OCI-LY7 (cell line): ENCODE data around the gene DIABLO. TPM values are rescaled to one million over a fixed set of nuclear protein-coding genes. Genes with fewer than 3 reads are reported as not detected.

Experiments
- BruUV-seq: library from RNA; stranded (reverse); fragments of 400-500 nt; replicated peaks from 2 replicates; lab custom pipeline; 2021; lab: Mats Ljungman, UMichigan
- CTCF ChIA-PET: fragments of 300-600 bp; sonication (Branson Sonifier 250); formaldehyde crosslinking; loops from one replicate; lab custom pipeline; 2022; ENCODE audit warnings: antibody characterized with exemption; ENCODE audit not compliant: unreplicated experiment; lab: Charles Lee
- POLR2A ChIA-PET: fragments of 300-600 bp; sonication (Branson Sonifier 250); formaldehyde crosslinking; loops from one replicate; lab custom pipeline; 2022; ENCODE audit warnings: antibody characterized with exemption; lab: Charles Lee
- DNase-seq: peaks from one replicate; pipeline ENCODE4 v3.0.0-alpha.2; 2015; ENCODE audit warnings: low spot score
- H2AFZ ChIP-seq: fragments of 200-600 bp; sonication (generic), shearing (Covaris generic); 2 replicates; pipeline ENCODE4 v1.6.1; 2014; ENCODE audit warnings: mild to moderate bottlenecking, antibody characterized with exemption, low read length, moderate library complexity
- H3K27ac ChIP-seq: fragments of 200-600 bp; sonication (generic); 2 replicates; pipeline ENCODE4 v1.5.1; 2014; ENCODE audit warnings: mixed run types, low read depth, mild to moderate bottlenecking, moderate library complexity, low read length, inconsistent platforms; ENCODE audit not compliant: poor library complexity, severe bottlenecking
- H3K36me3 ChIP-seq: fragments of 200-600 bp; sonication (generic); 2 replicates; pipeline ENCODE4 v1.6.1; 2014; ENCODE audit warnings: mild to moderate bottlenecking, antibody characterized with exemption, low read length, moderate library complexity, mixed read lengths; ENCODE audit not compliant: insufficient read depth
- H3K4me1 ChIP-seq: fragments of 200-600 bp; sonication (generic); 2 replicates; pipeline ENCODE4 v1.5.1; 2014; ENCODE audit warnings: mild to moderate bottlenecking, low read length; ENCODE audit not compliant: insufficient read depth, poor library complexity, severe bottlenecking
- H3K4me2 ChIP-seq: fragments of 200-600 bp; sonication (generic); 2 replicates; pipeline ENCODE4 v1.6.1; 2014; ENCODE audit warnings: mild to moderate bottlenecking, low read length
- H3K4me3 ChIP-seq: fragments of 200-600 bp; sonication (generic); 2 replicates; pipeline ENCODE4 v1.5.1; 2014; ENCODE audit warnings: mild to moderate bottlenecking, low read depth, low read length; ENCODE audit not compliant: poor library complexity, severe bottlenecking
- H3K79me2 ChIP-seq: fragments of 200-600 bp; sonication (generic); 2 replicates; pipeline ENCODE4 v1.6.1; 2016; ENCODE audit warnings: low read depth, mild to moderate bottlenecking, low read length, moderate library complexity, mixed read lengths; ENCODE audit not compliant: insufficient read depth
- H3K9me2 ChIP-seq: fragments of 200-600 bp; sonication (generic); 2 replicates; pipeline ENCODE4 v1.6.1; 2016; ENCODE audit warnings: mild to moderate bottlenecking, low read length, mixed read lengths; ENCODE audit not compliant: insufficient read depth
- H3K9me3 ChIP-seq: fragments of 200-600 bp; sonication (generic); 2 replicates; pipeline ENCODE4 v1.6.1; 2014; ENCODE audit warnings: mild to moderate bottlenecking, mixed run types, low read length, mixed read lengths
- H4K20me1 ChIP-seq: fragments of 200-600 bp; sonication (generic); 2 replicates; pipeline ENCODE4 v1.6.1; 2014; ENCODE audit warnings: mild to moderate bottlenecking, antibody characterized with exemption, low read length, moderate library complexity, mixed read lengths; ENCODE audit not compliant: insufficient read depth
- CTCF ChIP-seq: fragments of 200-600 bp; sonication (generic); conservative IDR thresholded peaks from 2 replicates; pipeline ENCODE4 v1.5.1; 2014; ENCODE audit warnings: mild to moderate bottlenecking, antibody characterized with exemption, low read length, moderate library complexity, mixed read lengths
- EZH2phosphoT487 ChIP-seq: fragments of 200-600 bp; sonication (generic); IDR thresholded peaks from 2 replicates; pipeline ENCODE4 v1.6.1; 2018; ENCODE audit warnings: low read depth, borderline replicate concordance, mild to moderate bottlenecking, mixed run types, antibody characterized with exemption, low read length, moderate library complexity, mixed read lengths
- intact Hi-C: fragments of 100-400 bp; cut with micrococcal nuclease; formaldehyde crosslinking; loops from one replicate; pipeline ENCODE4 v1.10.0; 2022; ENCODE audit not compliant: unreplicated experiment
- total RNA-seq, 2 experiments: library from RNA; depleted of rRNA in 1 of 2; stranded (reverse); fragments of >200 nt in 1 of 2; shearing (Covaris generic) in 1 of 2; gene quantifications; 2 replicates each; pipeline ENCODE4 v1.2.3, GENCODE V29; 2014 to 2022

The DIABLO gene
- total RNA-seq, 2 experiments from 2014 or later, result 53.9 to 56.5 TPM

- H3K9me2 ChIP-seq, result no peaks in the 10 kb centered on the region
- H2AFZ ChIP-seq, result no peak overlapping the region
- H3K79me2 ChIP-seq, result no peaks in the 10 kb centered on the region
- POLR2A ChIA-PET, result no interaction called here
- H3K9me3 ChIP-seq, result no peaks in the 10 kb centered on the region
- no peaks in the 10 kb centered on the region; the same call in 1 of the 2 replicates for H4K20me1 ChIP-seq
- CTCF ChIA-PET, result no interaction called here
- BruUV-seq, result no TSS peak
- DNase-seq, result no peak
- no peak overlapping the region for H3K4me3 ChIP-seq
- TF ChIP-seq CTCF (no peak), EZH2phosphoT487 (no peak)
- intact Hi-C loops, result no loop called here
- no peak overlapping the region for H3K4me2 ChIP-seq
- peaks cover 49% of the 10 kb centered on the region for H3K36me3 ChIP-seq
- H3K4me1 ChIP-seq, result no peaks in the 10 kb centered on the region
- H3K27ac ChIP-seq, result no peak overlapping the region
Observed at GRCh38 chr12:122206111-122206881, 19.6 kb downstream of the DIABLO start.

GRCh38 chr12:122205053-122205925 lies 20.6 kb downstream of the DIABLO start:
- ChIA-PET POLR2A (no interaction called here), CTCF (interaction anchor here (0.6 kb wide), 1 partner anchor 16 kb away, joined by 3 read pairs; no protein-coding TSS in a partner anchor)
- H3K4me2 ChIP-seq, result no peak overlapping the region
- H3K9me3 ChIP-seq, result no peaks in the 10 kb centered on the region
- TF ChIP-seq CTCF (no peak), EZH2phosphoT487 (no peak)
- no peak overlapping the region for H3K4me3 ChIP-seq
- H3K79me2 ChIP-seq, result no peaks in the 10 kb centered on the region
- H3K36me3 ChIP-seq, result peaks cover 40% of the 10 kb centered on the region
- no peaks in the 10 kb centered on the region; the same call in 1 of the 2 replicates for H4K20me1 ChIP-seq
- DNase-seq, result no peak
- H3K9me2 ChIP-seq, result no peaks in the 10 kb centered on the region
- BruUV-seq, result no TSS peak
- no peaks in the 10 kb centered on the region for H3K4me1 ChIP-seq
- H3K27ac ChIP-seq, result no peak overlapping the region
- H2AFZ ChIP-seq, result no peak overlapping the region
- intact Hi-C loops, result no loop called here
